Ascending aorta (tissue), 2 donors: Measurements from ENCODE around the gene INKA2. TPM values are rescaled to one million over a fixed set of nuclear protein-coding genes. Genes with fewer than 3 reads are reported as not detected.

Experiments
- DNase-seq, 2 donors: peaks; one replicate each; pipeline ENCODE4 v3.0.0-alpha.2; 2019; ENCODE audit warnings: low spot score in 2 of 2
- H3K27ac ChIP-seq, 2 donors: fragments of 200-600 bp; sonication (generic); one replicate each; pipeline ENCODE4 v1.5.1; 2016 to 2017; ENCODE audit warnings: mild to moderate bottlenecking in 1 of 2
- H3K27me3 ChIP-seq: fragments of 200-600 bp; sonication (generic); one replicate; pipeline ENCODE4 v1.5.1; 2017
- H3K36me3 ChIP-seq, 2 donors: fragments of 200-600 bp; sonication (generic); one replicate each; pipeline ENCODE4 v1.5.1; 2016
- H3K4me1 ChIP-seq, 2 donors: fragments of 200-600 bp; sonication (generic); one replicate each; pipeline ENCODE4 v1.5.1; 2016 to 2017; ENCODE audit warnings: mild to moderate bottlenecking in 1 of 2
- H3K4me3 ChIP-seq, 2 donors: fragments of 200-600 bp; sonication (generic); one replicate each; pipeline ENCODE4 v1.5.1; 2016 to 2017; ENCODE audit warnings: mild to moderate bottlenecking in 1 of 2
- H3K9me3 ChIP-seq, 2 donors: fragments of 200-600 bp; sonication (generic); one replicate each; pipeline ENCODE4 v1.5.1; 2016
- intact Hi-C: fragments of 100-400 bp; cut with DNase I; formaldehyde crosslinking; loops from one replicate; pipeline ENCODE4 v1.15.1; 2023
- total RNA-seq: library from RNA; depleted of rRNA; stranded (reverse); fragments of >200 nt; gene quantifications from one replicate; pipeline ENCODE4 v1.1.0, GENCODE V29; 2016
- TF ChIP-seq, protein P1 (sequence below), 3 experiments: fragments of 200-600 bp in 2 of 3; fragments of 450-650 bp in 1 of 3; sonication (generic) in 2 of 3; IDR thresholded peaks; one replicate each; pipeline ENCODE4 v1.5.1; 2016 to 2019; ENCODE audit warnings: antibody characterized with exemption in 3 of 3, mild to moderate bottlenecking in 1 of 3, moderate library complexity in 1 of 3

Gene INKA2
- total RNA-seq, 1 donor from 2014 or later: not detected

DNA sequence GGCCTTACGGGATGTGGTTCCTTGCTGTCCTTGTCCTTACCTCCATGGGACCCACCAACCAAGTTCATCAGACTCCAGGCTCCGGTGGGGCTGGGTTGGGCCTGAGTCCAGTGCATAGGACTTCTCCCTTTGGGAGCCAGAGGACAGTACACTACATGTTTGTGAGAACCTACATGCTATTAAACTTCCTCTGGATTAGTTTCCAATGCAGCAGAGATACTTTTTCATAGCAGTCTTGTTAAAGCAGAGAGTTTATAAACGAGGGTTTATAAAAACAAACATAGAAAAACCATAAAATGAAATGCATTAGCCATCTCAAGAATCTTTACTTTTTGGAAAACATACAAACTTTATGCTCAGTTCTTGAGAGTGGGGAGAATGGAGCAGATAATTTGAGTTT lies 33.4 kb downstream of the INKA2 start:
- intact Hi-C loops: no loop called here
- H3K4me1 ChIP-seq: no peaks in the 10 kb centered on the region
- peaks cover 26 to 77% of the 10 kb centered on the region in 2 donors for H3K36me3 ChIP-seq
- DNase-seq: no peak
- H3K4me3 ChIP-seq: no peak overlapping the region
- TF ChIP-seq, protein P1, sequence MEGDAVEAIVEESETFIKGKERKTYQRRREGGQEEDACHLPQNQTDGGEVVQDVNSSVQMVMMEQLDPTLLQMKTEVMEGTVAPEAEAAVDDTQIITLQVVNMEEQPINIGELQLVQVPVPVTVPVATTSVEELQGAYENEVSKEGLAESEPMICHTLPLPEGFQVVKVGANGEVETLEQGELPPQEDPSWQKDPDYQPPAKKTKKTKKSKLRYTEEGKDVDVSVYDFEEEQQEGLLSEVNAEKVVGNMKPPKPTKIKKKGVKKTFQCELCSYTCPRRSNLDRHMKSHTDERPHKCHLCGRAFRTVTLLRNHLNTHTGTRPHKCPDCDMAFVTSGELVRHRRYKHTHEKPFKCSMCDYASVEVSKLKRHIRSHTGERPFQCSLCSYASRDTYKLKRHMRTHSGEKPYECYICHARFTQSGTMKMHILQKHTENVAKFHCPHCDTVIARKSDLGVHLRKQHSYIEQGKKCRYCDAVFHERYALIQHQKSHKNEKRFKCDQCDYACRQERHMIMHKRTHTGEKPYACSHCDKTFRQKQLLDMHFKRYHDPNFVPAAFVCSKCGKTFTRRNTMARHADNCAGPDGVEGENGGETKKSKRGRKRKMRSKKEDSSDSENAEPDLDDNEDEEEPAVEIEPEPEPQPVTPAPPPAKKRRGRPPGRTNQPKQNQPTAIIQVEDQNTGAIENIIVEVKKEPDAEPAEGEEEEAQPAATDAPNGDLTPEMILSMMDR (IDR thresholded peaks at IDR 0.05): no peak
- H3K9me3 ChIP-seq: no peaks in the 10 kb centered on the region
- H3K27ac ChIP-seq: no peak overlapping the region
- H3K27me3 ChIP-seq: no peaks in the 10 kb centered on the region

DNA sequence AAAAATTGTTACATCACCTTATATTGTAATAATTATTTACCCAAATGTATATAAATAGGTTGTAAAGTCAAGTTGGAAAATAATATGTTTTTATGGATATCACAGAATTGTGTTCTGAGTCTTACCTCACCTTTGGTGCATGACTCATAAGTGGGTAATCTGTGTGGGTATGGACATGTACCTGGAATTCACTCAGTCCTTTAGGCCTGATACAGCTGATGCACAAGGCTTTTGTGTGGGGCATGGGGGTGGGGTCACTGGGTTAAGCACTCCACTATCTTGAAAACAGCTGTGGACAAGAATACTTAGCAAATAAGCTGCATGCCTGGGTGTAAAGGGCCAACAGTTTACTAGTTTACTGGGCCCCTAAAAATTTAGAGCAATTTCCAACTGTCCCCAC lies 34.4 kb downstream of the INKA2 start:
- TF ChIP-seq, protein P1 (IDR thresholded peaks at IDR 0.05): no peak
- no peaks in the 10 kb centered on the region for H3K27me3 ChIP-seq
- H3K4me1 ChIP-seq: no peaks in the 10 kb centered on the region
- H3K36me3 ChIP-seq: peaks cover 36 to 77% of the 10 kb centered on the region in 2 donors
- no peak overlapping the region for H3K4me3 ChIP-seq
- intact Hi-C loops: no loop called here
- DNase-seq: no peak
- no peaks in the 10 kb centered on the region for H3K9me3 ChIP-seq
- H3K27ac ChIP-seq: no peak overlapping the region

DNA sequence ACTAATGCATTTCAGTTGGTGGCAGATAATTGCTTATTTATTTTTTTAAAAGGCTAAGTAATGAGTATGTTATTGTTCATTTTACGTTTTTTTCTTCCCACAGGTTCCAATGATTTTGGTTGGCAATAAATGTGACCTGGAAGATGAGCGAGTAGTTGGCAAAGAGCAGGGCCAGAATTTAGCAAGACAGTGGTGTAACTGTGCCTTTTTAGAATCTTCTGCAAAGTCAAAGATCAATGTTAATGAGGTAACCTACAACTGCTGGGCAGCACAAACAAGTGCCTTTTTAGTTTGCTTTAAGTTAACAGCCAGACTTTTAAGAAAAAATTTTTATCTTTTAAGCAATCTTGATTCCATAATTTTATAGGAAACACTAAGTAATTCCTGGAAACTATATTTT lies 35.0 kb downstream of the INKA2 start:
- Histone ChIP-seq H3K36me3 (peaks cover 41 to 77% of the 10 kb centered on the region in 2 donors), H3K9me3 (no peaks in the 10 kb centered on the region), H3K27ac (no peak overlapping the region), H3K4me3 (no peak overlapping the region), H3K4me1 (no peaks in the 10 kb centered on the region), H3K27me3 (no peaks in the 10 kb centered on the region)
- TF ChIP-seq, protein P1 (IDR thresholded peaks at IDR 0.05): no peak
- intact Hi-C loops: no loop called here
- no peak for DNase-seq

DNA sequence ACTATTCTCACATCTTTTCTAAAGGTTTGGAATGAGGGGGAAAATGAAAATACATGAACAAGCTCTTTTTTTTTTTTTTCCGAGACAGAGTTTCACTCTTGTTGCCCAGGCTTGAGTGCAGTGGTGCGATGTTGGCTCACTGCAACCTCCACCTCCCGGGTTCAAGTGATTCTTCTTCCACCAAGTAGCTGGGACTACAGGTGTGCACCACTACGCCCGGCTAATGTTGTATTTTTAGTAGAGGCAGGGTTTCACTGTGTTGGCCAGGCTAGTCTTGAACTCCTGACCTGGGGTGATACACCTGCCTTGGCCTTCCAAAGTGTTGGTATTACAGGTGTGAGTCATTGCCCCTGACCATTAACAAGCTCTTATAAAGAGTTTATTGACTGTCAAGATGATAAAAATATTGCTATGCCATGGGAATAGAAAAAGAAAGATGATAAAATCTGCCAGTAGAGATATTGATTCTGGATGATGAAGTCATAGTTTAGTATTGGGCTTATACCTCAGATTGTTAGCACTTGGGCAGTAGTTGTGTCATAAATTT lies 36.6 kb downstream of the INKA2 start:
- intact Hi-C loops: no loop called here
- Histone ChIP-seq H3K27me3 (no peaks in the 10 kb centered on the region), H3K27ac (no peak overlapping the region), H3K9me3 (no peaks in the 10 kb centered on the region), H3K4me3 (no peak overlapping the region), H3K36me3 (peaks cover 50 to 79% of the 10 kb centered on the region in 2 donors), H3K4me1 (no peaks in the 10 kb centered on the region)
- TF ChIP-seq, protein P1 (IDR thresholded peaks at IDR 0.05): no peak
- no peak for DNase-seq

DNA sequence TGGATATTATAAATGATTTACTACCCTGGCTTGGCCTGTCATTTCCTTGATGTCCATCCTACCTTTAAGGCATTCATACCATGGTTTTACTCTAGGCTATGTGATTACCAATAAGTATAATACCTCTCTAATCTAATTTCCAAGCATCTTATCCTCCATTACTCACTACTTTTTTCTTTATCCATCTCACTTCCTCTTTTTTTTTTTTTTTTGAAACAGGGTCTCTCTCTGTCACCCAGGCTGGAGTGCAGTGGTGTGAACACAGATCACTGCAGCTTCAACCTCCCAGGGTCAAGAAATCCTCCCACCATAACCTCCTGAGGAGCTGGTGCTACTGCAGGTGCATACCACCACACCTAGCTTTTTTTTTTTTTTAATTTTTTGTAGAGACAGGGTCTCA lies 39.9 kb downstream of the INKA2 start:
- H3K27me3 ChIP-seq: no peaks in the 10 kb centered on the region
- peaks cover 0 to 3% of the 10 kb centered on the region in 2 donors for H3K4me1 ChIP-seq
- TF ChIP-seq, protein P1 (IDR thresholded peaks at IDR 0.05): no peak
- intact Hi-C loops: no loop called here
- H3K27ac ChIP-seq: no peak overlapping the region
- H3K9me3 ChIP-seq: no peaks in the 10 kb centered on the region
- no peak for DNase-seq
- no peak overlapping the region for H3K4me3 ChIP-seq
- H3K36me3 ChIP-seq: peaks cover 49 to 63% of the 10 kb centered on the region in 2 donors

DNA sequence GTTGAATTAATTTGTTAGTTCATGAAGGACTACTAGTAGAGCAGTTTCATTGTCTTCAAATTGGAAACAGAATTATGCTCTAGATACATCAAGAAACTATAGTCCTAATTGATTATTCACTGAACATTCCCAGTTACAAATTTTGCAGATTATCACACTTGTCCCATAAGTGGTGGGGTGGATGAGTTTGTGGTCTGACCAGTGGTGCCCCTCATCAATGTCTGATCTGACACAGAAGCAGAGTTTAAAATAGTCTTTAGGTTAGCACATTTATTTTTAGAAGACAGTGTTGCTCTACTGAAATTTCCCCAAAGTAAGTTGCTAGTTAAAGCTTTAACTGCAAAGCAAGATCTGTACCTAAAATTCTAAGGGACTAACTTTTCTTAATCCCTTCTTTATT lies 42.9 kb downstream of the INKA2 start:
- TF ChIP-seq, protein P1 (IDR thresholded peaks at IDR 0.05): no peak
- DNase-seq: no peak
- Histone ChIP-seq H3K36me3 (peaks cover 34 to 51% of the 10 kb centered on the region in 2 donors), H3K9me3 (no peaks in the 10 kb centered on the region), H3K27ac (no peak overlapping the region), H3K4me3 (no peak overlapping the region), H3K27me3 (no peaks in the 10 kb centered on the region), H3K4me1 (peaks cover under 1 to 3% of the 10 kb centered on the region in 2 donors)
- intact Hi-C loops: no loop called here
